Tibial nerve (tissue), 4 donors: ENCODE data around the gene TPPP.
"Not testable (repeated sequence)": the region's sequence is repeated elsewhere in the genome, so short reads cannot be mapped to it uniquely, and the experiment has no call there.

Experiments used
- CTCF ChIP-seq, 5 experiments: fragments of 200-600 bp in 3 of 5; fragments of 450-650 bp in 2 of 5; sonication (generic) in 3 of 5; IDR thresholded peaks; one replicate each; pipeline ENCODE4 v1.5.1; 2016 to 2019; ENCODE audit warnings: antibody characterized with exemption in 5 of 5, mild to moderate bottlenecking in 3 of 5, moderate library complexity in 2 of 5
- EP300 ChIP-seq, 2 donors: sonication (generic); formaldehyde crosslinking; IDR thresholded peaks; one replicate each; pipeline ENCODE4 v1.6.1; 2017; ENCODE audit warnings: antibody characterized with exemption in 2 of 2, mild to moderate bottlenecking in 1 of 2
- POLR2A ChIP-seq, 2 donors: fragments of 450-650 bp; IDR thresholded peaks; one replicate each; pipeline ENCODE4 v1.6.1; 2017; ENCODE audit warnings: antibody characterized with exemption in 2 of 2, mild to moderate bottlenecking in 2 of 2, moderate library complexity in 2 of 2

DNA sequence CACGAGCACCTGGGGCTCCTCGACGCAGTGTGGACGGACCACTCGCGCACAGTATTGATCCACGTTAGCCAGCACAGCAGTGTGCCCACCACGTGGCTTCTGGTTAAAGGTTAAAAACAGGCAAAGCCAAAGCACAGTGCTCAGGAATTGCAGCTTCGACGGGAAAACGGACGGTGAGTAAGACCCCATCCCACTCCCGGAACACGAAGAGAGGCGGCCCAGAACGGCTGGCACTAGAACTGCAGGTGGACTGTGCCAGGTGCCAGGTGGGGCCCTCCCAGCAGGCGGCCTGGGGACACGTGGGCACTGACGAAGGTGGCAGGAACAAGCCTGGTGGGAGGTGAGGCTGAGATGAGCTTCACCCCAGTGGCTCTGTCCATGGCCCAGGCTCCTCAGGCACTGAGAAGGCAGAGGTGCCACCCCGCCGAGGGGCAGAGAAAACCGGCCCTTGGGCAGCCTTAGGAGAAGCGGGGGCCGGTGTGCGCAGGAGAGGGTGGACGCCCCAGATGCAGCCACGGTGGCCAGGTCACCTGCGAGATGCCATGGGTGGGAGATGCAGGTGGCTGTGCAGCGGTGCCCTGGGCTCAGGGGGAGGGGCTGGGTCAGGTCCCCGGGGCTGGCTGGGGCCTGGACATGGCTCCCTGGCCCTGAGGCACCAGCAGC, 4.7 kb downstream of the TPPP start:
- not testable (repeated sequence) for TF ChIP-seq CTCF, EP300, POLR2A (IDR thresholded peaks at IDR 0.05)
